Pulmonary artery endothelial cell (primary cell): ENCODE measurements around the gene NTM. TPM values are rescaled to one million over a fixed set of nuclear protein-coding genes. Genes with fewer than 3 reads are reported as not detected.
"Not testable (repeated sequence)": the region's sequence is repeated elsewhere in the genome, so short reads cannot be mapped to it uniquely, and the experiment has no call there.

Experiments
- DNase-seq: peaks from one replicate; pipeline ENCODE4 v3.0.0-alpha.2; 2011; ENCODE audit warnings: low read depth, low spot score
- total RNA-seq: library from RNA; depleted of rRNA; stranded (reverse); fragments of >200 nt; gene quantifications from 2 replicates; pipeline ENCODE4 v1.2.3, GENCODE V29; 2014

The NTM gene
- total RNA-seq, 1 donor from 2014 or later: 2.6 TPM

GRCh38 chr11:131666006-131666405 is 295.6 kb downstream of the NTM start:
- no peak for DNase-seq

DNA sequence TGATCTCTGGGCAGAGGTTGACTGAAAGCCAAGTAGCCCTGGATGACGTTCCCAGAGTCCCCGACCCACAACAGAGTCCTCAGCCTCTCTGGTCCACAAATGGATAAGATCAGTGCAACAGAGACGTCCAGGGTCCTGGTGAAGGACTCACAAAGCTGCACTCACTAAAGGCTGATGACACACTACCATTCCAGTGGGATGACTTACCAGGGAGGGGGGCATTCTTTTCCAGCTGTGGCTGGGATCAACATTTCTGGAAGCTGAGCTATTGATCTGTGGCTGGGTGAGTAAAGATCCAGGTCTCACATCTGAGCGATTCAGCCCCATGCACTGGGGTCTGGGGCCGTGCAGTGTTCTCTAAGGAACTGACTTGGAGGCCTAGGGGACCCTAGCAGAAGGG is 296.2 kb downstream of the NTM start:
- DNase-seq: no peak

DNA sequence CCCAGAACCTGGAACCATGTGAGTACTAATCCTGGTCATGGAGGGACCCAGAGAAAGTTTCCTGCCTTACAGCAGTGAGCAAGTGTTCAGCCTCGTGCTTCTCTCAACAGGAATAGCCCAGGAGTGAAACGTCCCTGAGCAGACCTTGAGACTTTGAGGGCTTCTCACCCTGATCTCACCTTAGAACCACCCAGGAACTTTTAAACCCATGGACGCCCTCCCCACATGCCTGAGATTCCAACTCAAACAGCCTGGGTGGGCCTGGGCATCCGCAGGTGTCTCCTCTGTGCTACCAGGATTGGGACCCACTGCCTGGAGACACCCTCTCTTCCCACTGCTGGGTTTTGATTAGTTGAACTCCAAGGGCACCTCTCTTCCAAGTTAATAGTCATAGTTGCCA is 297.2 kb downstream of the NTM start:
- DNase-seq: no peak

GRCh38 chr11:131668500-131669400 is 298.3 kb downstream of the NTM start:
- no peak for DNase-seq

- DNase-seq: no peak
Measured at GRCh38 chr11:131669401-131669780, 299.0 kb downstream of the NTM start.

DNA sequence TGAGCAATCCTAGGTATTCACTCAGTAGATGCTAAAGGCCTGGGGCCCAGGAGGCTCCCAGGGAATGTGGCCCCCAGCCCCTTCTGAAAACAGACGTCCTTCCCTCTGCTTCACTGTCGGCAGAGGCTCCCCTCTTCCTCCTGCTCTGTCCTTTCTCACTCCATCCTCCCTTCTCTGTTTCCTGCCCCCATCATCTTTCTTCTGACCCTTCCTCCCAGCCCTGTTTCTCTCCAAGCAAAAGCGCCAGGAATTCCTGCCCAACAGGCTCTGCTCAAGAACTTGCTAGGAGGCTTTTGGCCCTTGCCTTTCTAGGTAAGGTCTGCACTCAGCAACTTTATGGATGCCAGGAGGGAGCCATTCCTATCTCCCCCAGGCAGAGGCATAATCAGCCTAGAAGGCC is 300.5 kb downstream of the NTM start:
- DNase-seq: no peak

DNA sequence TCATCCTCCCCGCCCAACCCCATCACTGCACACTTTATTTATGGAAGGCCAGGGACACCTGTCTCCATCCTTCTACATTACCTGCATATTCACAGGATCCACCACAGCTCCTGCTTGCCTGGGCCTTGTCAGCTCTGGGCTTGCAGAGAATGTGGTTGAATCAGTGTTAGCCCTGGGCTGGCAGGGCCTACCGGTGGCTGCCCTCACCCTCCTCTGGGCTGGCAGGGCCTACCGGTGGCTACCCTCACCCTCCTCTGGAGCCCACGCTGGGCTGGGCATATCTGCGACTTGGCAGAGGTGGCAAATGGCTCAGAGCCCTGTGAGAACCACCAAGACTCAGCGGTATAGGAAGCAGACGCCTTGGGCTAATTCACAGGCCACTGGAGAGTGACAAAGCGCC is 300.9 kb downstream of the NTM start:
- no peak for DNase-seq

DNA sequence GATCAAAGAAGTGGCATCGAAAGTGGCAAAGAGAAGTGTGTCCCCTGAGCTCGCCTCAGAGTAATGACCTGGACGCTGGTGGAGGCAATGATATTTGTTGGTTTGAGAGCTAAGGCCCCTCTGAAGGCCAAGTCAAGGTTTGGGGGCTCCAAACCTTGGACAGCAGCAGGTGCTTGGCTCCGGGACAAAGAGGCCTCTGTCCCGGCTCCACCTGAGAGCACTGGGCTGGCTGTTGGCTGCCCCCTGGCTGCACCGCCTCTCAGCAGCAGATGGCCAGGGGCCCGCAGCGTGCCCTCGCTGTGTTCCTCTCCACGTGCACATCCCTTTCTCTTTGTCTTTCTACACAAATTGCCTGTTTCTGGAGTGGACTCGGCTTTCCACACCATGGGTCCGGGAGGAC is 301.3 kb downstream of the NTM start:
- DNase-seq: no peak

- DNase-seq: no peak
Measured at GRCh38 chr11:131672191-131672590, 301.8 kb downstream of the NTM start.

DNA sequence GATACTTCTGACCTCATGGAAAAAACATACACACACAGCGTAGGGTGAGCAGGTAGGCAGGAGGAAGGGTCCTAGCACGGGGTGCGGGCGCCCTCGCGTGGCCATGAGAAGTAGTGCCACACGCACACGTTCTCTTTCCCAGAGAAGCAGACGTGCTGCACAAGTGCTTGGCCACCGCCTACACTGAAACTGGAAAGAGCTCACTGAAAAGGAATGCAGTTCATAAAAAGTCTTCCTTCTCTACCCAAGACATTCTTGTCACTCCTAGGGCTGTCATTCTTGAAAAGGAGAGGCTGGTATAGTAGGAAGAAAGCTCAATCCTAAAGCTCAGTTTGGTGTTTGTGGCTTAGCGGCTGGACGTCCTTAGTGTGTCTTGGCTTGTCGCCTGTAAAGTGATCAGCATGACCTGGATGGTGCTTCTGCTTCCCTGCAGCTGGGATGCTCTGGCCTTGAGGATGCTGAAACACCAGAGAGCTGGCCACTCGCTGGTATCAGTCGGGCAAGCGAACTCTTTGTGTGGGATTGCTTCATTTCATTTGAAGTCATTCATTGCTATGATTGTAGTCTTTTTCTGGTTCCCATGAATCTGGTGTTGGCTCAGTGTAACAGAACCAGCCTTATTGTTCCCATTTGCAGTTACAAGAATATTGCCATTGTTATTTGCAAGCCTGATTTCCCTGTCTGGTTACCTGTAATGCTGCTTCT is 303.8 kb downstream of the NTM start:
- no peak for DNase-seq

DNA sequence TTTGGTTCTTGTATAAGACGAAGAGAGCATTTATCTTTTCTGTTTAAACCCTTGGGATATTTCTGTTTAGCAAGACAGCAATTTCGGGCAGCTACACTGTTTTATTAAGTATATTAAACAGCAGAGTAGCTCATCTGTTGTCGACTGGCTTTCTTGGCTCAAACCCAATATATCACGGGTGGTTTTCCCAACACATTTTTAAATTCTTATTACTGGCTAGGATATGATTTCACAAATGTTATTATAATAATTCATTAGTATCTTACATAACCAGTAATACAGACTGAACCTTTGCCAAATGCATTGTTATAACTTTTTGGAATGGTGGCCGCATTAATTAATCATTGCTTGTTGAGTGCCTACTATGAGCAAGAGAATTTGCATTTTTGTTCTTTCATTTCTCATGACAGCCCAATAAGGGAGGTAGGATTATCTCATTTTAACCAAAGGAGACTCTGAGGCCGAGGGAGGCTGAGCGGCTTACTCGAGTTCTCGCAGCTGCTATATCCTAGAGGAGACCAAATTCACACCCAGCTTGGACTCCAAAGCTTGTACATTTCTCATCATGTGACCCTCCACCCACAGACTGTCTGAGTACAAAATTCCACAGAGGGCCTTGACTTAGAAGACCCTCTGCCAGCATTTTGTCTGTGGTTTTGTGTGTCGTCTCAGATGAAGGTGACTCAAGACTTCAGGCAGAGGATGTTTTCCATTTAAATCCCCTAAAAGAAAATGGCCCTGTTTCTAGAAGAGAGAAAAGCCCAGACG is 304.9 kb downstream of the NTM start:
- DNase-seq: no peak

DNA sequence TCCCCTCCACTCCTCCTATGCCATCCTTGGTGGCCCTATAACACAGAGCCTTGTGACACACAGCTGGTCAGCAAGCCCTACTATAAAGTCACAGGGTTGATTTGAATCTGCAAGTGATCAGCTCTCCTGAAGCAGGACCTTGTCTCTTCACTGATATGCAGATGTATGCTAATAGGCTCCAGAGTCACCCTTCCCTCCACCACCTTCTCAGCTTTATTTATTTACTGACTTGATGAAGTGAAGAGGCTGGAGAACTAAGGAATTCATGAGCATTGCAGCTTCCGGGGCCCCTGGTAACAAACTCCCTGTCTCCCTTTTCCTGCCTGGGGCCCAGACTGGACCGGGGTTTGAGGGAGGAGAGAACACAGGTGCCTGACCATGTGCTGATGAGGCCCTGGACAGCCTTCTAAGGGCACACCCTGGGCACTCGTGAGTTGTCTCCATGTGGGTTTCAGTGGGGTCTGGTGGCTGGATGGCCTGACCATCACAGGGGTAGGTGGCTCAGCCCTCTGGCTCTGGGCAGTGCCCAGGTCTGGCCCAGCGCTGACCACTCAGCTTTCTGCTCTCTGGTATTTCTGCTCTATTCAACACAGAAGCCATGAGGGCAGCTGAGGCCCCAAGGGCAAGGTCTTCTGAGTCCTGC is 307.5 kb downstream of the NTM start:
- no peak for DNase-seq

DNA sequence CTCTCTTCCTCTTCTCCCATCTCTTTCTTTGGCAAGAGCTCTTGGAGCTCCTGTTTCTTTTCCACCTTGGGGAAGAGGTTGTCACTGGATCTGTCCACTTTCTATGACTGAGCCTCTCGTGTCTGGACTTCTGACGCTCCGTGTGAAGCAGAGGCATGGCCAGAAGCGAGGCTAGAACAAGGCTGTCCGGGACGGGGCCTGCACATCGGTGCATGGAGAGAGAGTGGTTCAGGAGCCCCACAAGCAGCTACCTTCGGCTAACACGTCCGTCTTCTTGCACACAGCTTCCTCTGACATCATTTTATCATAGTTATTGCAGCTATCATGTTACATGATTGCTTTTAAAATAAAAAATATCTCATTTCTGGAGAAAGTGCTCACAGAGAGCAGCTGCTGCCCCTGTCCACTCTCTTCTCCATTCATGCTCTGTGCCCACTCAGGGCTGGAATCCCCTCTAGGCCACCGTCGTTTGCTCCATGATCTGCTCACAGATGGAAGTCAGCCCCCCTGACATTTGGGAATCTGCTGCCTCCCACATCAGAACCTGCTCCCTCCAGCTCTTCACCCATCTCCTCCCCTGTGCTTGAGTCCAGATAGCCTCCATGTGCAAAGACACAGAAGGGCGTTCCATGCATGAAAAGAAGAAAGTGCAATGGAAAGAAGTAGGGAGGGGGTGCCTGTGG is 308.4 kb downstream of the NTM start:
- no peak for DNase-seq

- not testable (repeated sequence) for DNase-seq
Measured at GRCh38 chr11:131680448-131680847, 310.0 kb downstream of the NTM start.

DNA sequence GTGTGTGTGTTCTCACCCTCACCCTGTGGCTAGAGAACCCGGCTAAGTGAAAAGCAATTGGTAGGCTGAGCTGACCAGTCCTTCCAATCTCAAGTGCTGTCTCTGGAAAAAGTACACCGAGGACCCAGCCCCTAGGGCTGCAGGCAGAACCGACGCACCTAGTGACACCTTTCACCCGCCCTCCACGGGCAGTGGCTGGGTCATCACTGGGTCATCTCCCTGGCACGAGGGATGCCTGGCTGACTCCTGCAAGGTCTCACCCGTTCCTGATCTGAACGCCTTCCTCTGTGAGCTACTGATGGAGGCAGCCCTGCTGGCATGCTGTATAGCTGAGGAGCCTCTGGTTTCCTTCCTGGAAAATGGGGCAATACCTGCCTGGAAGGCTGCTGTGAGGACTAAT is 311.5 kb downstream of the NTM start:
- DNase-seq: no peak

- no peak for DNase-seq
Measured at GRCh38 chr11:131682373-131683015, 312.1 kb downstream of the NTM start.

DNA sequence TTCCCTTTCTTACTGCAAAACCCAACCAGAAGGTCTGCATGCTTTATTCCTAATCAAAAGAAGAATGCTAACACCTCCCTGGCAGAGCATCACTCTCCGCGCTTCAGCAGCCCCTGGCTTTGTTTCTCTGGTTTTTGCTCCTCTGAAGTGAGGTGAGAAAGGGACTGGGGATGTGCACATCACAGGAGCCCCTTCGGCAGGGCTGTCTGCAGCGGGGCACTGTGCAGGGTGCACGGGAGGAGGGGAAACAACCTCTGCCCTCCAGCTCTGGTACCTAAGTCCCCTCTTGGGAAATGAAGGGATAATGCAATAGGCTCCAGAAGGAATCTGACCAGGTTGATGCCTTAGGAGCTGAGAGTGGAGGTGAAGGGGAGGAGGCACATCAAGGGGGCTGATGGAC is 312.7 kb downstream of the NTM start:
- no peak for DNase-seq

- DNase-seq: no peak
Measured at GRCh38 chr11:131683666-131684065, 313.3 kb downstream of the NTM start.

DNA sequence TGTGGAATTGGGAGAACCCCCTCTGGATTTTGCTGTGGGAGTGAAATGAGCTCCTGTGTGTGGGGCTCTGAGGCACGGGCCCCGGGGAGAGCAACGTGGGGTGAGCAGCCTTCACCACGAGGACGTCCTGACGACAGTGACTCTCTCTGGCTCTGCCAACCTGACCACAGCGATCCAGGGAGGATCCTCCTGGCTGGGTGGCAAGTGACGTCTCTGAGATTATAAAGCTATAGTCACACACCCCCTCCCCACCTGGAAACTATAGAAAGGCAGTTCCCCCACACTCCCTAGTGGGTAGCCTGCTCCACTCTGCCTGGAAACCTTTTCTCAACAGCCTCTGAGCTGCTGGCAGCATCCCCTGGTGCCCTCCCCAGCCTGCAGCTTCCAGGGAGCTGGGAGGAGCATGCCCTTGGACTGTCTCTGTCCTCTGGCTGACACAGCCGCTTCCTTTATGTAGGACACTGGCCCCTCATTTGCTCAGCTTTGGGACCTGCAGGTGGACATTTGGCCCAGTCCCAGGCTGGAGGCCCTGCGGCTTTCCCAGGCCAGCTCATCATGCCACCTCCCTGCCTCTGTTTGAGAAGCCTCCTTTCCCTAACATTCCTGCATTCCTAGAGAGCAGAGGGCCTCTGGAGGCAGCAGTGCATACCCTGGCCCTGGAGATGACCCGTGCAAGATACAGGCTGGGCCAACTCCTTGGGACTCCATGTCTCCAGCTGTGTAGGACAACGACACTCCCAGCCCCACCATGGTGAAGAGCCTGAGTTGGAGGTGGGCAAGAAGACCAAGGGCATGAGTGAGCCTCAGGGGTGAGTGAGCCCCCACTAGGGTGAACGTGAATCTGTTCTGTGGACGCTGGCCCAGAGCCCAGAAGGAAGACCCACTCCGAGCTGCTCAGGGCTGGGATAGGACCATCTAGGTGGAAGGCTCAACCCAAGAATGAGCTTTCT is 314.0 kb downstream of the NTM start:
- DNase-seq: no peak
